Bone marrow (tissue), 2 donors: ENCODE data around the gene ZNF837.
"Not testable (repeated sequence)": the region's sequence is repeated elsewhere in the genome, so short reads cannot be mapped to it uniquely, and the experiment has no call there.

ENCODE experiments used
- DNase-seq, 2 donors: peaks; one replicate each; lab custom pipeline; 2025; lab: John Stamatoyannopoulos, UW

Gene ZNF837

GRCh38 chr19:58350001-58350861 lies 30.6 kb downstream of the ZNF837 start:
- no peak for DNase-seq

GRCh38 chr19:58349590-58349989 lies 31.2 kb downstream of the ZNF837 start:
- DNase-seq, result no peak

- DNase-seq, result not testable (repeated sequence)
These were observed 32.8 kb downstream of the ZNF837 start for GRCh38 chr19:58348080-58348479.

GRCh38 chr19:58346961-58347929 lies 33.6 kb downstream of the ZNF837 start:
- peak; percentile 19 to 76 for DNase-seq

GRCh38 chr19:58345558-58345957 lies 35.3 kb downstream of the ZNF837 start:
- no peak for DNase-seq

GRCh38 chr19:58338825-58339558 lies 41.8 kb downstream of the ZNF837 start:
- DNase-seq, result no peak

- no peak for DNase-seq
These were observed 42.5 kb downstream of the ZNF837 start for GRCh38 chr19:58338336-58338735.

- no peak for DNase-seq
These were observed 44.0 kb downstream of the ZNF837 start for GRCh38 chr19:58336820-58337219.

GRCh38 chr19:58336216-58336615 lies 44.6 kb downstream of the ZNF837 start:
- DNase-seq, result no peak

- no peak for DNase-seq
These were observed 45.2 kb downstream of the ZNF837 start for GRCh38 chr19:58335630-58336029.

- DNase-seq, result no peak
These were observed 46.1 kb downstream of the ZNF837 start for GRCh38 chr19:58334691-58335249.

GRCh38 chr19:58332697-58333096 lies 48.1 kb downstream of the ZNF837 start:
- no peak for DNase-seq

- DNase-seq, result no peak
These were observed 50.4 kb downstream of the ZNF837 start for GRCh38 chr19:58330458-58330857.

- DNase-seq, result peak in 1 of 2 donors; percentile 3
These were observed 51.8 kb downstream of the ZNF837 start for GRCh38 chr19:58328999-58329398.

GRCh38 chr19:58326914-58327726 lies 53.7 kb downstream of the ZNF837 start, which contains the start of gene ZSCAN22:
Gene ZSCAN22 (plus strand): TSS chr19:58326994. CDS start chr19:58334803, 7,809 bp downstream.
- peak; percentile 76 to 83 for DNase-seq

- no peak for DNase-seq
These were observed 54.3 kb downstream of the ZNF837 start for GRCh38 chr19:58326501-58326913.

- DNase-seq, result no peak
These were observed 55.4 kb downstream of the ZNF837 start for GRCh38 chr19:58325311-58326022.

- DNase-seq, result no peak
These were observed 61.6 kb downstream of the ZNF837 start for GRCh38 chr19:58319241-58319640.

GRCh38 chr19:58318297-58318696 lies 62.5 kb downstream of the ZNF837 start:
- DNase-seq, result no peak
